ENCODE results near the gene SOX10.

- TF ChIP-seq CTCF (IDR thresholded peaks at IDR 0.05 in 4 of 5, conservative IDR thresholded peaks at IDR 0.05 in 1 of 5) (no peak), POLR2A (IDR thresholded peaks at IDR 0.05) (peak; percentile 67 to 81)
Measured at GRCh38 chr22:37953437-37954179, 30.7 kb downstream of the SOX10 start, which contains the start of the genes C22orf23 and POLR2F.
